K562 treated with DMSO at 1 percent for 24 hours (cell line): ENCODE measurements around the gene C19orf12. TPM values are rescaled to one million over a fixed set of nuclear protein-coding genes. Genes with fewer than 3 reads are reported as not detected.

Source experiments
- total RNA-seq: library from RNA; unstranded; fragments of 300-600 nt; gene quantifications from 2 replicates; pipeline ENCODE4 v1.2.3, GENCODE V29; 2022; ENCODE audit warnings: low read depth; ENCODE audit not compliant: insufficient read depth

The C19orf12 gene
- 19.1 and 21.2 TPM in 2 replicates for total RNA-seq

DNA sequence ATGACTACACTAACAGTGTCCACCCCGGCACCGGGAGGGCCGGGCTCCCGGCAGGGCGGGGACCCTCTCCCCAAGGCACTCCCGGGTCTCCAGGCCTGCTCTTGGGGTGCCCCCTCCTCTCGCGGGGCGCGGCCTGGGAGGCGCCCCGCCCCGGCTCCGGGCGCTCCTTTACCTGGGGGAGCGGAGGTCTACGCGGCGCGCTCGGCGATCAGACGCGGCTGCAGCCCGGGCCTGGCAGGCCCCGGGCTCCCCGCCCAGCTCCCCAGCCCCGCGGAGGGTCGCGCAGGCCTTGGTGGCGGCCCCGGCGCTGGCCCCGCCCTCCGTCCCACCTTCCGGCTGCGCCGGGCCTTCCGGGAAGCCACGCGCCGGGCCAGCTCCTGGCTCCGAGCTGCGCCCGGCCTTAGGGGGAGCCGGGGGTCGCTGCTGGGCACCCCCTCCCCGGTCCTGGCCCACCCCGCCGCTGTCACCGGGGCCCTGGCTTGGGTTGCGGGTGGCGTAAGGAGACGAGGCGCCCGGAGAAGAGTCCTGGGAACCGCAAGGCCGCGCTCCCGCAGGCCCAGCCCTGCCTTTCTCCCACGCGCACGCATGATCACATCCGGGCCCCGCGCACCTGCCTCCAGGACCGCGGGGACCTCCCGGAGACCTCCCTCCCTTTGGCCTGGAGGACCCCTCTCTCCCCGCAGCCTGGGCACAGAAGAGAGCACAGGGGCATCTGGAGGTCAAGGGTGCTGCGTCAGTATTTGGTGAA is at the start of gene C19orf12:
C19orf12 (minus strand) TSS at position 309 of the 748 bp plus-strand sequence. CDS start 6,848 bp downstream, outside the sequence.

GRCh38 chr19:29665215-29665825 is 49.7 kb downstream of the C19orf12 start, which contains the start of gene PLEKHF1:
Gene PLEKHF1, plus strand, starts transcription at chr19:29665461. Its CDS starts 8,379 bp downstream, at chr19:29673840.

Other genes starting within 250 kb of the C19orf12 start
- gene VSTM2B, start 189.3 kb downstream of the C19orf12 start, total RNA-seq: not detected in 2 replicates
- gene POP4, start 109.0 kb downstream of the C19orf12 start, total RNA-seq: 78.1 and 85.9 TPM in 2 replicates
- 77.9 and 83.3 TPM in 2 replicates for gene PLEKHF1, start 49.8 kb downstream of the C19orf12 start, total RNA-seq
- gene CCNE1, start 96.7 kb upstream of the C19orf12 start, total RNA-seq: 14.6 and 15.6 TPM in 2 replicates
- gene URI1, start 227.0 kb upstream of the C19orf12 start, total RNA-seq: 28.5 and 34.6 TPM in 2 replicates